Activated CD4-positive, alpha-beta T cell treated with anti-CD3 and anti-CD28 coated beads, Interleukin-10, Interleukin-2, amounts not matched to agents 100 ng/mL and 50 ng/mL, durations not matched to agents 16 hours and 8 hours (primary cell): ENCODE measurements around the gene GJB2.
"Not testable (repeated sequence)": the region's sequence is repeated elsewhere in the genome, so short reads cannot be mapped to it uniquely, and the experiment has no call there.

Source experiments
- DNase-seq: peaks from one replicate; pipeline ENCODE4 v3.0.0-alpha.2; 2020

Gene GJB2

DNA sequence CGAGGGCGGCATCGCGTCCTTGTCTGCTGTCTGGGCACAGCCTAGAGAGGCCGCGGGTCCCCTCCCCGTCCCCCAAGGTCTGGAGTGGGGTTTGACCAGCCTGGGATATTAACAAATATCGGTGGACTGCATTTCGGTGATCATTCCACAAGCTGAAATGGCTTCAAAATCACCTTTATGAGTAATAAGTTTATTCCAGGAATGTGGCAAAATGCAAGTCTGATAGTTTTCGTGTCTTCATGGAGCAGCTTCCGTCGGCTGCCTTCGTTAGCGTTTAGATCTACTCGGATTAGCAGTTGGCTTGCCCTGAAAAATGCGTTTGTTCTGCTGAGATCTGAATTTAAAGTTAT is 30.8 kb downstream of the GJB2 start:
- no peak for DNase-seq

- DNase-seq = peak; percentile 47
These were observed 31.3 kb downstream of the GJB2 start for GRCh38 chr13:20161275-20161950.

- peak; percentile 62 for DNase-seq
These were observed 32.1 kb downstream of the GJB2 start, which contains the start of gene GJA3 for GRCh38 chr13:20160306-20161274. Gene GJA3 (minus strand): TSS chr13:20161052. CDS start chr13:20143288, 17,764 bp downstream.

DNA sequence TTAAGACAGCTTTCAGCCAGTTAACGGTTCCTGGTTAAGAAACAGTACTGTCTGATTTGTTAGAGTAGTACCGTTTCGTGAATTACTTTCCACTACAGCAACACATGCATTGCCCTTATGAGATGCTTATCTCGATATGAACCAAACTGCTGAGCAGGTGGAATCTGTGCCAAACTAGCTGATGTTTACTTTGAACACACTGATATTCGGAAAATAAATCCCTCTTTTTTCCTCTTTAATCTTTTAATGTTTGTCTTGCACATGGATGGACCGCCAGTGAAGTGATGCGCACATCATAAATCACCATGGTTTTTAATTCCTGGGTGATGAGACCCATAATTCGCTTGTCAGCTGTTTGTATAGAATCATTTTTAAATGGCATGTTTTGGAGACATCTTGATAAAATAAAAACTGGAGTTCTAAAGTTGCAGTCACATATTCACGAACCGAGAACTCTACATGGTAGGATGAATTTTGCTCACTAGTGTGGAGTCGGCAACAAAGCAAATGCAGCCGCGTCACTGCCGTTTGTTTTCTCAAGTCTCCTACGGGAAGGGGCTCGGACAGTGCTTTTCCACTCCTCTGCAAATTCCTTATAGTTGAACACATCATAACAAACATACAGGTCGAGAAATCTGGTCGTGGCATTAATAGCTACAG is 33.0 kb downstream of the GJB2 start:
- peak; percentile 30 for DNase-seq

- no peak for DNase-seq
These were observed 35.5 kb downstream of the GJB2 start for GRCh38 chr13:20157151-20157796.

GRCh38 chr13:20156702-20157101 is 36.0 kb downstream of the GJB2 start:
- no peak for DNase-seq

DNA sequence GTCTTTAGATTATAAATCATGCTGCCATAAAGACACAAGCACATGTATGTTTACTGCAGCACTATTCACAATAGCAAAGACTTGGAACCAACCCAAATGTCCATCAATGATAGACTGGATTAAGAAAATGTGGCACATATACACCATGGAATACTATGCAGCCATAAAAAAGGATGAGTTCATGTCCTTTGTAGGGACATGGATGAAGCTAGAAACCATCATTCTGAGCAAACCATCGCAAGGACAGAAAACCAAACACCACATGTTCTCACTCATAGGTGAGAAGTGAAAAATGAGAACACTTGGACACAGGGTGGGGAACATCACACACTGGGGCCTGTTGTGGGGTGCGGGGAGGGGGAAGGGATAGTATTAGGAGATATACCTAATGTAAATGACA is 39.4 kb downstream of the GJB2 start:
- not testable (repeated sequence) for DNase-seq

GRCh38 chr13:20151612-20152011 is 41.1 kb downstream of the GJB2 start:
- no peak for DNase-seq

GRCh38 chr13:20151016-20151415 is 41.7 kb downstream of the GJB2 start:
- DNase-seq = no peak

- no peak for DNase-seq
These were observed 42.2 kb downstream of the GJB2 start for GRCh38 chr13:20150561-20150960.

DNA sequence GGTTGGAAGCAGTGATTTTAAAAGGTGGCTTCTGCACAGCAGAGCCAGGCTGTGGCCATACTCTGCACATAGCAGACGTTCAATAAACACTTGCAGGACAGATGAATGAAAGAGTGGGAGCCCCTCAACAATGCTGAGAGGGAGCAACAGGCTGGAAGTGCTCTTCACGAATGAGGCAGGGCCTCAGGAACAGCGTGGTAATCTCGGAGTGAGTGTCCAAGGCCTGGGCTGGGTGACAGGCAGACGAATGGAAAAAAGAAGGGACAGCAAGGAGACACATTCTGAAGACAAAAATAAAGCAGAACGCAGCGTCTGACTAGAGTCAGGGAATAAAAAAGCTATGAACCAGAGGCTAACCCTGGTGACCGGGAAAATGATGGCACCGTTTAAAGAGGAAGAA is 43.0 kb downstream of the GJB2 start:
- no peak for DNase-seq

DNA sequence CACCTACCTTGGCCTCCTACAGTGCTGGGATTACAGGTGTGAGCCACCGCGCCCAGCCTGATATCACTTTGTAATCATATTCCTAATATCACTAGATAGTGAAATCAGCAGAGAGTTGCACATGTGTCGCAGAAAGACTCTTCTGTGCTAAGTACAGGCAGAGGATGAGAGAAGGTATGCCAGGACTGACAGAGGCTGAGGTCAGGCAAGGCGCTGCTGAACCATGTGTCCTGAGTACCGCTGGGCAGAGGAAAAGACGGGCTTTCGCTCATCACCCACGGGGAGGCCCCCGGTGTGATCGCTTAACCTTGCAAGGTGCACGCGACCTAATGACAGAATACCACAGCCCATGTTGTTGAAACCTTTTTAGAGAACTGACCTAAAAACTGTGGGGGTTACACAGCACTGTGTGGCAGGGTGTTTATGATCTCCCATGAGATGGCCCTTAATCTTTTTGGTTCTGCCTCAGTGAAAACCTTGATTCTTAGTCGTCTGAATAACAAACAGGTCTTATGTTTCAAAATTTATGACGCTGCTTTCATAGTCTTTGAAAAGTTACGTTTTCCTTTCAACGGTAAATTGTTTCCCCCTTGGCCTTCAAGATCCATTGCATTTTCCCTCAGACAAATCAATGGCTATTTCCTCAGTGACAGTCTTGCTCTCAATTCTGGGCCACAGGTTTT is 44.1 kb downstream of the GJB2 start:
- no peak for DNase-seq

DNA sequence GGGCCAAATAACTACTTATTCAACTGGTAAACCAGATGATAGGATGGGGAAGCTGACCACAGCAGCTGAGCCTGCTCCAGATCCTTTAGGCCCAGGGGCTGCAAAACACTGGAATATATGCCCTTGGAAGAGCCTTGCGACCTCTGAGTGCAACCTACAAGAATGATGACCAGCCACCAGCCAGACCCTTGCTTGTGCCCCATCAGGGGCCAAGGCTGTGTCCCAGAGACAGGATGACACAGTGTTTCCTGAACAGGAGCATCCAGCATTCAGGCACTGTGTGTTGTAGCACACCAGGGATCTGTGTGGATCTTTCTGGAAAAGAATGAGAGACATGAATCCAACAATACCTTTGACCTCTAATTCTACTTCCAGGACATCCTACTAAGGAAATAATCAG is 46.4 kb downstream of the GJB2 start:
- DNase-seq = no peak

DNA sequence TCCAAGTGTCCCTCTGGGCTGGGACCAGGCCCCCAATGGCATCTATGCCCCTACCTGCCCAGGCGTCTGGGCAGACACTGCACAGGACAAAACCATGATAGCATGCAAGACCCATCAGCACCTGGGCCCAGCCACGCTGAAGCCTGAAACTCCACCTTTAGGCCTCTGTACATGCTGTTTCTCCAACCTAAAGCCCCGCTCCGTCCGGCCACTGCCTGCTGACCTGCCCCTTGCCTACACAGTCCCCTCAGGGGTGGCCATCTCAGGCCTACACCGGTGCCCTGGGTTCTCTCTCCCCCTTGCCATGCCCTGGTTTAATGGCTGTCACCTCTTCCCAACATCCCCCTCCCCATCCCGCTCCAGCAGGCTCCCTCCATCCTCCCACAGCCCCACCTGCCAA is 47.2 kb downstream of the GJB2 start:
- no peak for DNase-seq

DNA sequence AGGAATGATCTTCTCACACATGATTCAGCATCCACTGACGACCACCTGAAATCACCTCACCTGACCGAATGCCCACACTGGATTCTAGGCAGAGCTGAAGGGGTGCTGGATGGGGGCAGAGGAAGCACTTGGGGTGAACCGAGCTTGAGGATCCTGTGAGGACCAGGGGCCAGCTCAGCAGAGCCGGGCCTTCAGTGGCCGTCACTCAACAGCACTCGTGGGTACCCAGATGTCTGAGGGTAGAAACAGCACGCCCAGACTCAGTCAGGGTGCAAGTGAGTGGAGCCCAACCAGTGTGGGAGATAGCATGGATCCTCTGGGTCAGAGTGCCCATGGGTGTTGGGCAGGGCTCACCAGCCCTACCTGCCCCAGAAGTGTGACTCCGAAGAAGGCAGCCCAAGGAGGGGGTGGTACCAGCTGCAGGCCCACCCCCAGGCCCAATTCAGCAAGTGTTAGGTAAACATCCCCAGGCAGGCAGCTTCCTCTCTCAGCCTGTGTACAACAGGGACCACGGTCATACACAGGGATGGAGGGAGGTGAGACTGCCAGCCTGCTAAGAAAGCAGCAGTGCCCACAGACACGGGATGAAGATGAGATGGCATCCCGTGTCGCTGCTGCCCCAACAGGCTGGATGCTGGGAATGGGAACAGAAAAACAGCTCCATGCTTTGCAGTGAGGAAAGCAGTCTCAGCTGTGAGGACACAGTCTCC is 48.4 kb downstream of the GJB2 start:
- DNase-seq = no peak

DNA sequence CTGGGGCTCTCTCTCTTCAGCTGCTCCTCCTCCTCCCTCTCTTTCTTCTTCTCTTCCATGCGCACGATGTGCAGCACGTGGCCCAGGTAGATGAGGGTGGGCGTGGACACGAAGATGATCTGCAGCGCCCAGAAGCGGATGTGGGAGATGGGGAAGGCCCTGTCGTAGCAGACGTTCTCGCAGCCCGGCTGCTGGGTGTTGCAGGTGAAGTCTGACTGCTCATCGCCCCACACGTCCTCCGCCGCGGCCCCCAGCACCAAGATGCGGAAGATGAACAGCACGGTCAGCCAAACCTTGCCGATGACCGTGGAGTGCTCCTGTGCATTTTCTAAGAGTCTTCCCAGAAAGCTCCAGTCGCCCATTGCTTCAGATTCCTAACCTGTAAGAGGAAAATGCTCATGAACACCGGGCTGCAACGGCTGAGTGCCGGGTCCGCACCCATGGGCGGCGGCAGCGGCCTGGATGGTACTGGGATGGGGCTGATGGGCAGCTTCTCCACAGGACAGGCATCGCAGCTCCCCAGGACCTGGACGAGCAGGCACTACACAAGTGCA is 49.7 kb downstream of the GJB2 start:
- DNase-seq = no peak

- no peak for DNase-seq
These were observed 50.5 kb downstream of the GJB2 start for GRCh38 chr13:20142023-20142926.

DNA sequence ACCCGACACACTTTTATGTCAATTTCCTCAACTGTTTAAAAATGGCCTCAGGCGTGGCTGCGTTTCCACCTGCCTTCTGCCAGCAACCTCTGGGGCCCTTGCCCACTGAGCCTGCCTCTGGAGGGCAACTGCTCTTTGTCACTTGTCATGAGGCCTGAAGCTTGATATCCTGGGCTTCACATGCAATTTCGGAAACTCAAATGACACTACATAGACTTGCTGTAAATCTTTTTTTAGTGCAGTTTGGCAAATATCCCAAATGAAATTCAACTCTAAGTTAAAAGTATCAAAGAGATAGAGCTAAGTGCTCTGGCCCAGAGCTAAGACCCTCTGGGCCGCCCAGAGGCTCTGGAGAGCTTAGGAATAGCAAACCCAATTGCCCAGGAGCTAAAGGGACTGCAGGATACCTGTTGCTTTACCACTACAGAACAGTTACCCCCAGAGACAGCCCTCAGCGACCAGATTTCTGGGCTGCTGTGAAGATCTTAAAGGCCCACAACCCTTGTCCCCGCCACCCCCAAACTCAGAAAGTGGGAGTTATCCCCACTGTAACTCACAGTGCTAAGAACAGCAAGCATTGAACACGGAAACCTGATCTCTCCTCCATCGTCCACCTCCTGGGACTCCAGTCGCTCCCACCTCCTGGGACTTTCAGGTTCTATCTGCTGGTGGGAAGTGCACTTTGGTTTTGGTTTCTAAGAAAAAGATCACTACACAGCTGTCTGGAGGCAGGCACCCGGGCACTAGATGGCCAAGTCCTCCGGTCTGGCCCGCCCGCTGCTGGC is 51.3 kb downstream of the GJB2 start:
- no peak for DNase-seq

DNA sequence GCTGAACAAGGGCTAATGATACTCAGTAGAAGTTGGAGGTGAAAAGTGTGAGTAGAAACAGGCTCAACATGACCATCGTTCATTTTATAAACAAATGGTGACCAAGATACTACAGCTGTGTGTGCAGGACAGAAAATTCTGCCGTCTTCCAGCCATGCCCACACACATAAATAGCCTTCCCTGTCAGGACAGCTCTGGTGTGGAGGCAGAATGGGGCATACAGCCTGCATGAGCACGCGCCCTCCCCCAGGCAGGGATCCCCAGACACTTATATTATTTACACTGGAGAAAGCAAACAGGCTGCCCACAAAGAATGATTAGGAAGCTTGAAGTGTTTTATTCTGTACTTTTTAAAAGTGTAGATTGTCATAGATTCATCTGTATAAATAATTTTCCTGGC is 52.3 kb downstream of the GJB2 start:
- DNase-seq = no peak

DNA sequence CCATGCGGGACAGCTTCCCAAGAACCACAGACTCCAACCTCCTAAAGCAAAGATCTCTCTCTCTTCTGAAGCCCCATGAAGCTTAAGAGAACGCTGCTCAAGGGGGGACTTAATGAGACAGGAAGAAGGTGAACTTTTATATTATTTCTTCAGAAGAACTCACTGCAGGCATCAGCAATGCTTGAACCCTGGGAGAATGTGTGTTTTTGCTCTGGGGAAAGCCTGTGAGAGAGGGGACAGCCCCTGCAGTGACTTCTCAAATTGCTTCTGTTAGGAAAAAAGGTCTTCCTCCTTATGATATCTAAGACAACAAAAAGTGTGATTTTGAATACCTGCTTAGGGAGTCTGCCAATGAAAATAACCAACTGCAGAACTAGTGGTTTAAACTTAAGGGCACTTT is 54.9 kb downstream of the GJB2 start:
- DNase-seq = no peak
